22Rv1 (cell line): ENCODE results near the gene L3MBTL4.

Experiments used
- H3K27ac ChIP-seq: fragments of 450-650 bp; 2 replicates; pipeline ENCODE4 v1.5.1; 2017
- CTCF ChIP-seq: fragments of 450-650 bp; IDR thresholded peaks from 2 replicates; pipeline ENCODE4 v1.5.1; 2017; ENCODE audit warnings: mild to moderate bottlenecking
- ZFX ChIP-seq: fragments of 450-650 bp; IDR thresholded peaks from 2 replicates; pipeline ENCODE4 v1.6.1; 2017; ENCODE audit warnings: antibody characterized with exemption, borderline replicate concordance

L3MBTL4 gene

GRCh38 chr18:5944448-5944847, 470.3 kb downstream of the L3MBTL4 start:
- TF ChIP-seq CTCF (no peak), ZFX (no peak)
- no peak overlapping the region for H3K27ac ChIP-seq

GRCh38 chr18:5943514-5943913, 471.2 kb downstream of the L3MBTL4 start:
- no peak overlapping the region for H3K27ac ChIP-seq
- TF ChIP-seq CTCF, result no peak
- TF ChIP-seq ZFX, result no peak

GRCh38 chr18:5942591-5942990, 472.1 kb downstream of the L3MBTL4 start:
- no peak overlapping the region for H3K27ac ChIP-seq
- TF ChIP-seq CTCF, result no peak
- TF ChIP-seq ZFX, result no peak

GRCh38 chr18:5941890-5942289, 472.8 kb downstream of the L3MBTL4 start:
- H3K27ac ChIP-seq, result no peak overlapping the region

GRCh38 chr18:5939801-5940667, 474.7 kb downstream of the L3MBTL4 start:
- no peak overlapping the region for H3K27ac ChIP-seq
- TF ChIP-seq ZFX (no peak), CTCF (no peak)

More at GRCh38 chr18:5941890-5942289, 472.8 kb downstream of the L3MBTL4 start:
- TF ChIP-seq CTCF (no peak), ZFX (no peak)

GRCh38 chr18:5937795-5938194, 476.9 kb downstream of the L3MBTL4 start:
- H3K27ac ChIP-seq, result no peak overlapping the region
- TF ChIP-seq CTCF, result no peak
- no peak for TF ChIP-seq ZFX

- TF ChIP-seq ZFX (no peak), CTCF (no peak)
- no peak overlapping the region for H3K27ac ChIP-seq
These were observed 477.6 kb downstream of the L3MBTL4 start for GRCh38 chr18:5937121-5937520.
